Tongue (tissue), 2 donors: ENCODE results near the gene PIK3CA. TPM values are rescaled to one million over a fixed set of nuclear protein-coding genes. Genes with fewer than 3 reads are reported as not detected.
A peak's percentile ranks its signal among the peaks of the same experiment; 100 is the strongest.
"Not testable (repeated sequence)": the region's sequence is repeated elsewhere in the genome, so short reads cannot be mapped to it uniquely, and the experiment has no call there.

Source experiments
- DNase-seq: peaks from one replicate; pipeline ENCODE4 v3.0.0-alpha.2; 2015
- total RNA-seq: library from RNA; depleted of rRNA; stranded (reverse); fragments of >200 nt; gene quantifications from one replicate; pipeline ENCODE4 v1.2.3, GENCODE V29; 2014

Gene PIK3CA
- total RNA-seq, 1 donor from 2014 or later = 58.8 TPM

GRCh38 chr3:179200790-179201189 is 52.6 kb downstream of the PIK3CA start:
- DNase-seq = no peak

- not testable (repeated sequence) for DNase-seq
Measured at GRCh38 chr3:179215550-179215949, 67.4 kb downstream of the PIK3CA start.

- DNase-seq = not testable (repeated sequence)
Measured at GRCh38 chr3:179218213-179218612, 70.1 kb downstream of the PIK3CA start.

- no peak for DNase-seq
Measured at GRCh38 chr3:179223548-179223947, 75.4 kb downstream of the PIK3CA start.

GRCh38 chr3:179224584-179224983 is 76.4 kb downstream of the PIK3CA start:
- DNase-seq = no peak

GRCh38 chr3:179227349-179227748 is 79.2 kb downstream of the PIK3CA start:
- DNase-seq = no peak

- no peak for DNase-seq
Measured at GRCh38 chr3:179229177-179229576, 81.0 kb downstream of the PIK3CA start.

GRCh38 chr3:179233043-179233442 is 84.9 kb downstream of the PIK3CA start:
- DNase-seq = no peak

- no peak for DNase-seq
Measured at GRCh38 chr3:179234199-179234598, 86.0 kb downstream of the PIK3CA start.

- DNase-seq = no peak
Measured at GRCh38 chr3:179236669-179237301, 88.6 kb downstream of the PIK3CA start.

- DNase-seq = not testable (repeated sequence)
Measured at GRCh38 chr3:179240299-179240698, 92.1 kb downstream of the PIK3CA start.

GRCh38 chr3:179242859-179243258 is 94.7 kb downstream of the PIK3CA start:
- not testable (repeated sequence) for DNase-seq

- no peak for DNase-seq
Measured at GRCh38 chr3:179244878-179245277, 96.7 kb downstream of the PIK3CA start.

GRCh38 chr3:179247289-179248015 is 99.3 kb downstream of the PIK3CA start:
- no peak for DNase-seq

GRCh38 chr3:179250803-179251476 is 102.8 kb downstream of the PIK3CA start, which contains the start of gene KCNMB3:
Gene KCNMB3 (minus strand): TSS chr3:179251114. CDS start chr3:179250990, 124 bp downstream.
- no peak for DNase-seq

GRCh38 chr3:179256813-179257212 is 108.7 kb downstream of the PIK3CA start:
- no peak for DNase-seq

- not testable (repeated sequence) for DNase-seq
Measured at GRCh38 chr3:179257742-179258141, 109.6 kb downstream of the PIK3CA start.

- no peak for DNase-seq
Measured at GRCh38 chr3:179258820-179259219, 110.7 kb downstream of the PIK3CA start.

- not testable (repeated sequence) for DNase-seq
Measured at GRCh38 chr3:179259959-179260756, 112.0 kb downstream of the PIK3CA start.

GRCh38 chr3:179260949-179261765 is 113.0 kb downstream of the PIK3CA start:
- peak; percentile 81 for DNase-seq

GRCh38 chr3:179263134-179263533 is 115.0 kb downstream of the PIK3CA start:
- no peak for DNase-seq
